Esophagus muscularis mucosa (tissue), 4 donors: ENCODE data around the gene MAK. TPM values are rescaled to one million over a fixed set of nuclear protein-coding genes. Genes with fewer than 3 reads are reported as not detected.
"Not testable (repeated sequence)": the region's sequence is repeated elsewhere in the genome, so short reads cannot be mapped to it uniquely, and the experiment has no call there.

Source experiments
- DNase-seq: peaks from one replicate; pipeline ENCODE4 v3.0.0-alpha.2; 2017; ENCODE audit errors: extremely low spot score
- H3K27ac ChIP-seq, 4 donors: fragments of 200-600 bp; sonication (generic); replicated peaks in 1 of 4; 1 replicate in 3 of 4; 2 replicates in 1 of 4; pipeline ENCODE4 v1.5.1; 2016 to 2019; ENCODE audit warnings: mild to moderate bottlenecking in 1 of 4
- H3K27me3 ChIP-seq, 4 donors: fragments of 200-600 bp; sonication (generic); one replicate each; pipeline versions ENCODE4 v1.5.1 to v1.6.0; 2016 to 2019
- H3K36me3 ChIP-seq, 4 donors: fragments of 200-600 bp; sonication (generic); one replicate each; pipeline ENCODE4 v1.5.1; 2016 to 2019
- H3K4me1 ChIP-seq, 4 donors: fragments of 200-600 bp; sonication (generic); one replicate each; pipeline ENCODE4 v1.5.1; 2016 to 2019
- H3K4me3 ChIP-seq, 4 donors: fragments of 200-600 bp; sonication (generic); 1 replicate in 2 of 4; 2 replicates in 2 of 4; pipeline ENCODE4 v1.5.1; 2016 to 2019; ENCODE audit warnings: mild to moderate bottlenecking in 4 of 4, moderate library complexity in 1 of 4
- H3K9me3 ChIP-seq, 4 donors: fragments of 200-600 bp; sonication (generic); 1 replicate in 3 of 4; 2 replicates in 1 of 4; pipeline ENCODE4 v1.5.1; 2016 to 2019
- EP300 ChIP-seq: sonication (generic); formaldehyde crosslinking; IDR thresholded peaks from one replicate; pipeline ENCODE4 v1.6.1; 2017; ENCODE audit warnings: antibody characterized with exemption
- POLR2A ChIP-seq: fragments of 450-650 bp; IDR thresholded peaks from one replicate; pipeline ENCODE4 v1.6.1; 2017; ENCODE audit warnings: antibody characterized with exemption, moderate library complexity, mild to moderate bottlenecking, low read depth
- POLR2AphosphoS5 ChIP-seq, 2 donors: sonication (generic); formaldehyde crosslinking; IDR thresholded peaks; one replicate each; pipeline ENCODE4 v1.6.1; 2017; ENCODE audit warnings: antibody characterized with exemption in 2 of 2
- WGBS: methylation state at CpG from one replicate; pipeline ENCODE4 v1.1.5; 2018; 5-methylcytosine and 5-hydroxymethylcytosine counted together
- intact Hi-C: fragments of 100-400 bp; cut with DNase I; formaldehyde crosslinking; loops from one replicate; pipeline ENCODE4 v1.15.1; 2023
- total RNA-seq, 4 donors: library from RNA; depleted of rRNA; stranded (reverse); fragments of >200 nt; gene quantifications; one replicate each; pipeline versions ENCODE4 v1.1.0 to v1.2.1, GENCODE V29; 2016
- TF ChIP-seq, protein P1 (sequence below), 3 experiments: fragments of 200-600 bp in 2 of 3; fragments of 450-650 bp in 1 of 3; sonication (generic) in 2 of 3; IDR thresholded peaks; one replicate each; pipeline ENCODE4 v1.5.1; 2017 to 2019; ENCODE audit warnings: antibody characterized with exemption in 3 of 3, mild to moderate bottlenecking in 2 of 3, moderate library complexity in 1 of 3

MAK gene
- total RNA-seq, 4 donors from 2014 or later = 0.13 to 0.42 TPM; not detected in 2

DNA sequence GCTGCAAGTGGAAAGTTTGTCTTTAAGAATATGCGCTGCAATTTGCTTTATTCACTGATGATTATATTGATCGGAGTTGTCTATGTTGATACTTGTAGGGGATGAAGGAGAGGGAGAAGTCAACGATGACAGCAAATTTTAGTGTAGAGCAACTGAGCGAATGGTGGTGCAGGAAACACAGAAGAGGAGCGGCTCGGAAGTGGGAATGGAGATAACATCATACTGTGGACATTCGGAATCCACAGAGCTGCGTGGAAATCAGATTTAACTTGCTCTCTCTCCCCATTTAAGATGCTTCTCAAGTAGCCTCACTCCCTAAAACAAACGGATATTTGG, 91.5 kb downstream of the MAK start:
- peaks cover 0 to 40% (median 24%) of the 10 kb centered on the region in 4 donors for H3K36me3 ChIP-seq
- H3K9me3 ChIP-seq = no peaks in the 10 kb centered on the region
- TF ChIP-seq EP300 (no peak), POLR2AphosphoS5 (IDR thresholded peaks at IDR 0.05) (no peak)
- TF ChIP-seq, protein P1, sequence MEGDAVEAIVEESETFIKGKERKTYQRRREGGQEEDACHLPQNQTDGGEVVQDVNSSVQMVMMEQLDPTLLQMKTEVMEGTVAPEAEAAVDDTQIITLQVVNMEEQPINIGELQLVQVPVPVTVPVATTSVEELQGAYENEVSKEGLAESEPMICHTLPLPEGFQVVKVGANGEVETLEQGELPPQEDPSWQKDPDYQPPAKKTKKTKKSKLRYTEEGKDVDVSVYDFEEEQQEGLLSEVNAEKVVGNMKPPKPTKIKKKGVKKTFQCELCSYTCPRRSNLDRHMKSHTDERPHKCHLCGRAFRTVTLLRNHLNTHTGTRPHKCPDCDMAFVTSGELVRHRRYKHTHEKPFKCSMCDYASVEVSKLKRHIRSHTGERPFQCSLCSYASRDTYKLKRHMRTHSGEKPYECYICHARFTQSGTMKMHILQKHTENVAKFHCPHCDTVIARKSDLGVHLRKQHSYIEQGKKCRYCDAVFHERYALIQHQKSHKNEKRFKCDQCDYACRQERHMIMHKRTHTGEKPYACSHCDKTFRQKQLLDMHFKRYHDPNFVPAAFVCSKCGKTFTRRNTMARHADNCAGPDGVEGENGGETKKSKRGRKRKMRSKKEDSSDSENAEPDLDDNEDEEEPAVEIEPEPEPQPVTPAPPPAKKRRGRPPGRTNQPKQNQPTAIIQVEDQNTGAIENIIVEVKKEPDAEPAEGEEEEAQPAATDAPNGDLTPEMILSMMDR (IDR thresholded peaks at IDR 0.05) = no peak
- DNase-seq = no peak
- intact Hi-C loops = loop anchor here (2.0 kb wide), 1 partner anchor 24 kb away; the partner anchor contains the start of gene TMEM14C
- H3K4me3 ChIP-seq = peak overlapping the region; percentile 69 to 86 (median 70)
- peaks cover 29 to 41% (median 34%) of the 10 kb centered on the region in 4 donors for H3K4me1 ChIP-seq
- H3K27ac ChIP-seq = peak overlapping the region; percentile 81 to 88 (median 83)
- no peaks in the 10 kb centered on the region for H3K27me3 ChIP-seq
- 38% methylated on average over 9 of the region's 9 CpGs for WGBS

DNA sequence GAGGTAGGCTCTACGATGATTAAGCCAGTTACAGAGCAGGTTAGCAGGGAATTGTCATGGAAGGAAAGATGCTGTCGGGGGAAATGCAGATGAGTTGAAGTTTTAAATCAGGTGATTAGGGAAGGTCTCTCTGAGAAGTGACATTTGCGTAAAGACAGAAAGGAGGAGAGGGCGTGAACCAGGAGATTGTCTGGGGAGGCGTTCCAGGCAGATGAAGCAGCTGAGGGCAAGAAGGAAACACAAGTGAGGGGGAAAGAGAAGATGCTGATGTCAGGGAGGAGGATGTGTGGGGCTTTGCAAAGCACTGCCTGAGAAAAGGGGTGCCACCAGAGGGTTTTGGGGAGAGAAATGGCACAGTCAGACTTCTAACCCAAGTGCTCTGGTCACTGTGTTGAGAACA, 93.2 kb downstream of the MAK start:
- no peak for DNase-seq
- Histone ChIP-seq H3K9me3 (no peaks in the 10 kb centered on the region), H3K27me3 (no peaks in the 10 kb centered on the region), H3K4me3 (no peak overlapping the region), H3K4me1 (peaks cover 24 to 30% (median 28%) of the 10 kb centered on the region in 4 donors), H3K36me3 (peaks cover 0 to 33% (median 10%) of the 10 kb centered on the region in 4 donors), H3K27ac (no peak overlapping the region)
- intact Hi-C loops = no loop called here
- TF ChIP-seq, protein P1 (IDR thresholded peaks at IDR 0.05) = no peak
- TF ChIP-seq POLR2AphosphoS5 (IDR thresholded peaks at IDR 0.05) (no peak), EP300 (no peak), POLR2A (no peak)
- 86% methylated on average over 5 of the region's 5 CpGs for WGBS

DNA sequence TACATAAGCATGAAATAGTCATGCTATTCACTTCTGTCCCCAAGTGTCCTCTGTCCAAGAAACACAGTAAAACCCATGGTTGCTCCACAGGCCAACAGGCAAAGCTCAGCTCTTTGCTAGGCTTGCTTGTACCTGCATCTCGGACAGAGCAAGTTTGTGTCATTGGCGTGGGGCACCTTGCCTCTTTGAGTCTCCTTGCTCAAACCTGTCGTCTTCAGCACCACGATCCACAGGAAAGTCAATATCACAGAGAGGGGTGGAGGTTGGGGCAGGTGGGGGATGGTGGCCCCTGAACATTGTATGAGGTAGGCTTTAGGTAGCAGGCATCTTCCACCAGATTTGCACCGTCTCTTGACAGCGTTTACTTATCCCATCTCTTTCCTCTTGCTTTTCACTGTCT, 94.8 kb downstream of the MAK start:
- H3K4me3 ChIP-seq = no peak overlapping the region
- peaks cover 0 to 30% (median 4%) of the 10 kb centered on the region in 4 donors for H3K36me3 ChIP-seq
- H3K27ac ChIP-seq = no peak overlapping the region
- DNase-seq = no peak
- intact Hi-C loops = no loop called here
- no peaks in the 10 kb centered on the region for H3K27me3 ChIP-seq
- WGBS = 80% methylated on average over 6 of the region's 6 CpGs
- H3K4me1 ChIP-seq = peaks cover 8 to 14% (median 12%) of the 10 kb centered on the region in 4 donors
- no peaks in the 10 kb centered on the region for H3K9me3 ChIP-seq
- TF ChIP-seq POLR2A = no peak
- no peak for TF ChIP-seq EP300
- TF ChIP-seq POLR2AphosphoS5 (IDR thresholded peaks at IDR 0.05) = no peak
- TF ChIP-seq, protein P1 (IDR thresholded peaks at IDR 0.05) = no peak

DNA sequence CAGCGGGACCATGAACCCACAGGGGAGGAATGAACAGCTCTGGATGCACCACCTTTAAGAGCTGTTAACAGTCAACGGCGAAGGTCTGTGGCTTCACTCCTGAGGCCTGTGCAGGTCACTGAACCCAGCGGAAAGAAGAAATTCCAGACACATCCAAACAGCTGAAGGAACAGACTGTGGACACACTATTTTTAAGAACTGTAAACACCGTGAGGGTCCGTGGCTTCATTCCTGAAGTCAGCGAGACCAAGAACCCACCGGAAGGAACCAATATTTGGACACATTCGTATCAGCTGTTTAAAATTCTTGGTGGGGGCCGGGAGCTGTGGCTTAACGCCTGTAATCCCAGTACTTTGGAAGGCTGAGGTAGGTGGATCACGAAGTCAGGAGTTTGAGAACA, 96.1 kb downstream of the MAK start:
- TF ChIP-seq POLR2AphosphoS5 (IDR thresholded peaks at IDR 0.05) (no peak), POLR2A (no peak), EP300 (no peak)
- TF ChIP-seq, protein P1 (IDR thresholded peaks at IDR 0.05) = no peak
- H3K4me1 ChIP-seq = peaks cover 4 to 9% (median 8%) of the 10 kb centered on the region in 4 donors
- intact Hi-C loops = no loop called here
- 96% methylated on average over 11 of the region's 12 CpGs for WGBS
- no peak for DNase-seq
- no peaks in the 10 kb centered on the region for H3K27me3 ChIP-seq
- H3K36me3 ChIP-seq = peaks cover 0 to 30% (median 4%) of the 10 kb centered on the region in 4 donors
- H3K27ac ChIP-seq = no peak overlapping the region
- no peaks in the 10 kb centered on the region for H3K9me3 ChIP-seq
- no peak overlapping the region for H3K4me3 ChIP-seq

DNA sequence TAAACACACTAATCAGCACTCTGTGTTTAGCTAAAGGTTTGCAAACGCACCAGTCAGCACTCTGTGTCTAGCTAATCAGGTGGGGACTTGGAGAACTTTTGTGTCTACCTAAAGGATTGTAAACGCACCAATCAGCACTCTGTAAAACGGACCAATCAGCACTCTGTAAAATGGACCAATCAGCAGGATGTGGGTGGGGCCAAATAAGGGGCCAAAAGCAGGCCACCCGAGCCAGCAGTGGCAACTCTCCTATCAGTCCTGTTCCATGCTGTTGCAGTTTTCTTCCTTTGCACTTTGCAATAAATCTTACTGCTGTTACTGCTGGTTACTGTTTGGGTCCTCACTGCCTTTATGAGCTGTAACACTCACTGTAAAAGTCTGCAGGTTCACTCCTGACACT, 96.7 kb downstream of the MAK start:
- H3K4me1 ChIP-seq, H3K27ac ChIP-seq, intact Hi-C loops, DNase-seq, H3K9me3 ChIP-seq, H3K4me3 ChIP-seq, H3K27me3 ChIP-seq: not testable (repeated sequence)
- 82% methylated on average over 4 of the region's 4 CpGs for WGBS
- H3K36me3 ChIP-seq = peaks cover 0 to 30% (median 4%) of the 10 kb centered on the region in 4 donors
